ENCODE results near the gene FLT4. TPM values are rescaled to one million over a fixed set of nuclear protein-coding genes. Genes with fewer than 3 reads are reported as not detected.
A peak's percentile ranks its signal among the peaks of the same experiment; 100 is the strongest.

Gene FLT4
- polyA plus RNA-seq, 3 donors, result not detected

DNA sequence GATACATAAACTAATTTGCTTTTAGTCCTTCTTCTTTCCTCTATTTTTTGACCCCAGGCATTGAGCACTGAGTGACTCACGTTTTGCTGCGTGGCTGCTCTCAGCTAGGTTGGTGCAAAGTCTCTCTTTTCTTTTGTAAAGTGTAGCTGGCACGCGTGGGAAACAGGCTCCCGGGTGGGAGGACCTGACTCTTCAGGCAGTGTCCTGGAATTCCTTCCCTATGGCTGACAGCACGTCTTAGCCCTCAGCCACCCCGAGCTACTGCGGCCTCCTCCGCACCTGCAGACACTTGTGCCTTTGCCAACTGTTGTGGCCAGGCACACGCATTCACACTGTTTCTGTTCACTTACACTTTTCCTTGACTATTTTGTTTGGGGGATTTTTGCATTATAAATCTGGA is 57.2 kb downstream of the FLT4 start:
- intact Hi-C loops (cut with micrococcal nuclease), result no loop called here
- Histone ChIP-seq H4K20me1 (ENCODE audit: insufficient read depth, low read length) (no peaks in the 10 kb centered on the region), H3K9ac (ENCODE audit: insufficient read depth, low read length, poor library complexity, severe bottlenecking) (no peak overlapping the region), H3K79me2 (ENCODE audit: insufficient read depth, low read length) (no peaks in the 10 kb centered on the region), H2AFZ (ENCODE audit: insufficient read depth, low read depth, low read length, poor library complexity, severe bottlenecking) (no peak overlapping the region), H3K4me3 (replicated peaks in 1 of 3; ENCODE audit: low read depth in 2 of 3, low read length in 3 of 3) (no peak overlapping the region), H3K4me1 (ENCODE audit: control insufficient read depth in 1 of 2, insufficient read depth in 2 of 2, low read length in 2 of 2) (peaks cover 9 to 28% of the 10 kb centered on the region in 2 donors), H3K36me3 (replicated peaks in 1 of 2; ENCODE audit: control insufficient read depth in 1 of 2, insufficient read depth in 2 of 2, low read length in 2 of 2) (no peaks in the 10 kb centered on the region), H3K4me2 (replicated peaks; ENCODE audit: extremely low read depth, low read length, poor library complexity, severe bottlenecking) (no peak overlapping the region), H3K27me3 (ENCODE audit: control insufficient read depth in 2 of 2, insufficient read depth in 2 of 2, low read length in 2 of 2) (peaks cover 15 to 40% of the 10 kb centered on the region in 2 donors), H3K27ac (ENCODE audit: low read depth in 1 of 2, low read length in 2 of 2) (no peak overlapping the region), H3K9me3 (replicated peaks in 1 of 2; ENCODE audit: control insufficient read depth in 1 of 2, insufficient read depth in 1 of 2, low read length in 2 of 2) (no peaks in the 10 kb centered on the region)
- Mint-ChIP-seq H3K27me3 (ENCODE audit: low read depth in 3 of 3) (peaks cover 26 to 55% (median 43%) of the 10 kb centered on the region in 3 donors), H3K4me1 (peaks cover 11% of the 10 kb centered on the region), H3K36me3 (peaks cover 0 to 6% of the 10 kb centered on the region in 2 donors), H3K27ac (no peak overlapping the region), H3K4me3 (peak overlapping the region in 1 of 2 donors; percentile 30), H3K9me3 (peaks cover 0 to 16% (median 0%) of the 10 kb centered on the region in 7 donors)
- no peak for DNase-seq
- TF ChIP-seq, protein P1, sequence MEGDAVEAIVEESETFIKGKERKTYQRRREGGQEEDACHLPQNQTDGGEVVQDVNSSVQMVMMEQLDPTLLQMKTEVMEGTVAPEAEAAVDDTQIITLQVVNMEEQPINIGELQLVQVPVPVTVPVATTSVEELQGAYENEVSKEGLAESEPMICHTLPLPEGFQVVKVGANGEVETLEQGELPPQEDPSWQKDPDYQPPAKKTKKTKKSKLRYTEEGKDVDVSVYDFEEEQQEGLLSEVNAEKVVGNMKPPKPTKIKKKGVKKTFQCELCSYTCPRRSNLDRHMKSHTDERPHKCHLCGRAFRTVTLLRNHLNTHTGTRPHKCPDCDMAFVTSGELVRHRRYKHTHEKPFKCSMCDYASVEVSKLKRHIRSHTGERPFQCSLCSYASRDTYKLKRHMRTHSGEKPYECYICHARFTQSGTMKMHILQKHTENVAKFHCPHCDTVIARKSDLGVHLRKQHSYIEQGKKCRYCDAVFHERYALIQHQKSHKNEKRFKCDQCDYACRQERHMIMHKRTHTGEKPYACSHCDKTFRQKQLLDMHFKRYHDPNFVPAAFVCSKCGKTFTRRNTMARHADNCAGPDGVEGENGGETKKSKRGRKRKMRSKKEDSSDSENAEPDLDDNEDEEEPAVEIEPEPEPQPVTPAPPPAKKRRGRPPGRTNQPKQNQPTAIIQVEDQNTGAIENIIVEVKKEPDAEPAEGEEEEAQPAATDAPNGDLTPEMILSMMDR (IDR thresholded peaks at IDR 0.05), result no peak
- 65% methylated on average over 4 of the region's 10 CpGs for WGBS (ENCODE audit: insufficient coverage)

DNA sequence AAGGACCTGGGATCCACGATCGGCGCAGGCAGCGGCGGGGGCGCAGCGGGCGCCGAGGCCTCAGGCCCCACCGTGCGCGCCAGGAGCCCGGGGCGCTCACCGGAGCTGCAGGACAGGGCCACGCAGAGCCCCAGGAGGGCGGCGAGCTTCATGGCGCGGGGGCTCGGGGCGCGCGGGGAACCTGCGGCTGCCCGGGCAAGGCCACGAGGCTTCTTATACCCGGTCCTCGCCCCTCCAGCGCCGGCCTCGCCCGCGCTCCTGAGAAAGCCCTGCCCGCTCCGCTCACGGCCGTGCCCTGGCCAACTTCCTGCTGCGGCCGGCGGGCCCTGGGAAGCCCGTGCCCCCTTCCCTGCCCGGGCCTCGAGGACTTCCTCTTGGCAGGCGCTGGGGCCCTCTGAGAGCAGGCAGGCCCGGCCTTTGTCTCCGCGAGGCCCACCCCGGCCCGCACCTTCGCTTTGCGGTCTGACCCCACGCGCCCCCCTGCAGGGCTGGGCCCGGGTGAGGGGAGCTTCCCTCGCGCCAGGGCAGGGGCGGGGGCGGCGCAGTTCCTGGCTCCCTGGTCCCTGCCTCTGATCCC is 58.0 kb downstream of the FLT4 start, which contains the start of gene SCGB3A1:
Gene SCGB3A1 (minus strand): TSS at position 189 of the 577 bp plus-strand sequence. CDS start 37 bp downstream, at position 152.
- Mint-ChIP-seq H3K27ac (no peak within 1 kb of the TSS), H3K4me1 (peaks cover 11% of the 10 kb centered on the region), H3K36me3 (peaks cover 0 to 6% of the 10 kb centered on the region in 2 donors), H3K9me3 (peaks cover 0 to 16% (median 0%) of the 10 kb centered on the region in 7 donors), H3K27me3 (ENCODE audit: low read depth in 3 of 3) (peaks cover 29 to 60% (median 43%) of the 10 kb centered on the region in 3 donors), H3K4me3 (peak within 1 kb of the TSS in 1 of 2 donors; percentile 67)
- no peaks in the 10 kb centered on the region for H3K9me3 ChIP-seq (replicated peaks in 1 of 2; ENCODE audit: control insufficient read depth in 1 of 2, insufficient read depth in 1 of 2, low read length in 2 of 2)
- H3K79me2 ChIP-seq (ENCODE audit: insufficient read depth, low read length), result no peaks in the 10 kb centered on the region
- peak within 1 kb of the TSS; percentile 53 for H2AFZ ChIP-seq (ENCODE audit: insufficient read depth, low read depth, low read length, poor library complexity, severe bottlenecking)
- DNase-seq, result peak in 2 of 3 donors; percentile 10 to 25
- no peaks in the 10 kb centered on the region for H4K20me1 ChIP-seq (ENCODE audit: insufficient read depth, low read length)
- H3K4me2 ChIP-seq (replicated peaks; ENCODE audit: extremely low read depth, low read length, poor library complexity, severe bottlenecking), result peak within 1 kb of the TSS; percentile 67
- intact Hi-C loops (cut with micrococcal nuclease), result no loop called here
- 2% methylated on average over 60 of the region's 60 CpGs for WGBS (ENCODE audit: insufficient coverage)
- TF ChIP-seq, protein P1 (IDR thresholded peaks at IDR 0.05), result no peak
- H3K9ac ChIP-seq (ENCODE audit: insufficient read depth, low read length, poor library complexity, severe bottlenecking), result peak within 1 kb of the TSS; percentile 21
- peaks cover 15 to 40% of the 10 kb centered on the region in 2 donors for H3K27me3 ChIP-seq (ENCODE audit: control insufficient read depth in 2 of 2, insufficient read depth in 2 of 2, low read length in 2 of 2)
- peaks cover 9 to 28% of the 10 kb centered on the region in 2 donors for H3K4me1 ChIP-seq (ENCODE audit: control insufficient read depth in 1 of 2, insufficient read depth in 2 of 2, low read length in 2 of 2)
- no peaks in the 10 kb centered on the region for H3K36me3 ChIP-seq (replicated peaks in 1 of 2; ENCODE audit: control insufficient read depth in 1 of 2, insufficient read depth in 2 of 2, low read length in 2 of 2)
- H3K4me3 ChIP-seq (replicated peaks in 1 of 3; ENCODE audit: low read depth in 2 of 3, low read length in 3 of 3), result peak within 1 kb of the TSS in 1 of 3 experiments; percentile 57
- no peak within 1 kb of the TSS for H3K27ac ChIP-seq (ENCODE audit: low read depth in 1 of 2, low read length in 2 of 2)

Measured in CD14-positive monocyte (primary cell).